HG02852 (cell line): ENCODE data around the gene EFNA5.

Experiments
- ATAC-seq: cut with Tn5 transposase; IDR thresholded peaks from one replicate; pipeline ENCODE4 v1.9.1; 2021; ENCODE audit warnings: mild to moderate bottlenecking, moderate library complexity; ENCODE audit not compliant: unreplicated experiment

The EFNA5 gene

DNA sequence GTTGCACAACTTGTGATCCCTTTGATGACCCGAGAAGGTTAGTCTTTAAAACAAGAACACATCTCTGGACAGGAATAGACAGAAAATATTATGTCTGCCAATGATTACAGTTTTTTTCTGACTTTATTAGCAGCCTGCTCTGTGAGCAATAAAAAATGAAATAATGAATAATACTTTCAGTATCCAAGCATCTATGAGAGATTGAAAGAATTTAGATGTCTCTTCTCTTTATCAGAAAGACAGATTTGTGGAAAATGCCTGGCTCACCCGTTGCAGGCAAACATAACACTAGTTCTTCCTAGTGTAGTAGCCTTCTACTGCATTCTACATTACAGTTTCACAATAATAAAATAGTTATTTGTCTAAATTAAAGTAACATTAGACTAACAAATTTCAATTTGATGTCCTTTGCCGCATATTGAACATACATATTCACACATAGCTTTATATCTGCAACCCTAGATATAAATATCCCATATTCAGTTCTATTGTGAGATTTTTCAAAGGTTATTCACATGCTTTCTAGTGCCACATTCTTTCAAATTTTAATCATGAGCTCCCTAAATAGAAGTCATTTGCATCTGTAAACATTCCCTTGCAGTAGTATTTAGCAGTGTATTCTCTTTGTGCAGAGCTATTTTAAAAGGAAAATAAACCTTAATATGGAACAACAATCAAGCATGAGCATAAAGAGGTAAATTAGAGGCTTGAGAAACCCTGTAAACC lies 267.3 kb downstream of the EFNA5 start:
- ATAC-seq: no peak

DNA sequence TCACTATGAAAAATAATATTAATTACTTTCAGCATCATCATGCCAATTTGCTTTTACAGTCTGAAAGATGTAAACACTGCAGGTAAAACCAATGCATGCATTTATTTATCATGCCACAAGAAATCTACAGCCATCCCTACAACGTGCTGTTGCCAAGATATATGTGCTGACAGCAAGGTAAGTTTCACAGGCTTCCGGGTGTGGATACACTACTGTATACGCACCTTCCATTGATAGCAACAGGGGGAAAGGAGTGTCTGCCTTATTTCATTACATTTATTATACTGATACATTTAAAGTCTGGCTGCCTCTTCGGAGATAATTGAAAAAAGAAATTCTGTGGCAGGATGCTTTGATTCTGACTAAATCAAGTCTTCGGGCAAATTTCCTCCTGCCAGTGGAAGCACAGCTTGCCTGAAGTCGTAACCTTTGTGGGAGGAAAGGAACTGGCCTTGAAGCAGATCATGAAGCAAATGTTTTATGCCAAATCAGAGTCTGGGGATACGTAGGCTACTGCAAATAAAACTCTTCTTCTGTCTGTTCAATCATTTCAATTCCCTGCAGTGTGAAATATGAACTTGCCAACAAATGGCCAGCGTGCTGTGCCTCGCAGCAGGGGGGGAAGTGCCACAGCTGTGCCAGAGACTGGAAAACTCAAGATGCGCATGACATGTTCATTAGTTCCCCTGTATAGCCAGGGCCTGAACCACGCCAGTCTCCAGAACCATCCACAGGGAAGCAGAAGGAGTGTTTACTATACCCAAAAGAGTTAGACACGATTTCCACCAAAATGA lies 268.1 kb downstream of the EFNA5 start:
- no peak for ATAC-seq

DNA sequence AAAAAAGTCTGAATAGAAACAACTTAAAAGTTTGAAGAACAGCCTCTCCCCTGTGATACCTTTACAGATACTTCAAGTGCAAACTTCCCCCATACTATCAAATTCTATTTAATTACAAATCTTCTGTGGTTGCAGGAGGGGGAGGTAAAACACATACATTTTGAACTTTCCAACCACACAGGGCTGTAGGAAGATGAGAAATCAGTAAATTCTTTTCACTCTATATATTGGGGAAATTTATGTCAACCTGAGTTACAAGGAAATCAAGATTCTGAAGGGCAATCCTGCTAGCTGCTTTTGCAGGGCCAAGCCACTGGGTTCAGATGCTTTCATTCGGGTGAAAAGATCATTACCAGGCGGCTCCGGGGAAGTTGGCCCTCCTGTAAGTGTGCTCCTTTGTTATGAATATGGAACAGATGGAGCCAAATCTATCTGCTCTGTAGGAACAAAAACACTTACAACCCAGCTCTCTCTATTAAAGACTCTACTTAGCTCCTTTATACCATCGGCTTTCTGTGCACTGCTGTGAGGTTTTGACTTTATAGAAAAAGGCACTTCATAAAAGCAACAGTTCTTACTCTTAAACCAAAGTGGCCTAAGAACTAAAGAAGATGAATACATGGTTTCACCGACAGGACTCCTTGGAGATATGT lies 269.1 kb downstream of the EFNA5 start:
- ATAC-seq: no peak

DNA sequence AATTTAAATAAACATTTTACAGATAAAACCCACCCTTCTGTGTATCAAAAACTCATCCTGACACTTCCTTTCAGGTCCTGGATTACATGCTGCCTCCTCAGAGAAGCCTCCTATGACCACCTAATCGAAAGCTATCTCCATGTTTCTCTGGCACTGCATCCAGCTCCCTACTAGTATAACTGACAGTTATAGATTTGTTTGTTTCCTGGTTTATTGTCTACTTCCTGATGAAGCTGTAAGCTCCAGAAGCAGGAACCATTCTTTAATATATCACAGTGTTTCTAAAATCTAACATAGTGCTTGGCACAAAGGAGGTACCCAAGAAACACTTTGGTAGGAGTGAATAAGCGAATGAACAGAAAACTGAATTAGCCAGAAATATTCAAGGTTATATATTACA lies 270.4 kb downstream of the EFNA5 start:
- ATAC-seq: no peak

DNA sequence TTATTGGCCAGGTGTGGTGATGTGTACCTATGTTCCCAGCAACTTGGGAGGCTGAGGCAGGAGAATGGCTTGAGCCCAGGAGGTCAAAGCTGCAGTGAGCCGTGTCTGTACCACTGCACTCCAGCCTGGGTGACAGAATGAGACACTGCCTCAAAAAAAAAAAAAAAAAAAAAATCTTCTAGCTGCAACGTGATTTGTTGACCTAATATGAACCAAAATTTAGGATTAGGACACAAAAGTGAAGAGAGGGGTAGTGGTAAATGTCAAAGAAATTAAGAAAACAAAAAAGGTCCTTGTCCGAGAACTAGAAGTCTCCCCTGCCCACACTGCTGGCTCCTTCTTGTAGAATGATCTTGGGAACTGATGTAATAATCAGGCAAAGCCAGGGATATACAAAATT lies 272.0 kb downstream of the EFNA5 start:
- no peak for ATAC-seq

DNA sequence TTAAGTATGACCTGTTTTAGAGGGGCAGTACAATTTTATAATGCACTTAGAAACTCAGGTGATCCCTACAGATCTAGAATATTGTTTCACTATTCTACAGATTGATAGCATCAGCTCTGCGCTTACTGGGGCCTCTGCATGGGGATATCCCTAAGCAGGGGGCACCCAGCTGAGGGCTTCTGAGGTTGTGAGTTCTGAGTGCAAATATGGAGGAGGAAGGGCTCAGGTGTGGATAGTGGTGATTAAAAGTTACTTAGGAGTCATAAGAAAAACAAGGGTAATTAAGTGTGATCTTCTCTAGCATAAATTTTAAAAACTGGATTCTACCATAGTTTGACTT lies 274.4 kb downstream of the EFNA5 start:
- peak; percentile 40 for ATAC-seq

DNA sequence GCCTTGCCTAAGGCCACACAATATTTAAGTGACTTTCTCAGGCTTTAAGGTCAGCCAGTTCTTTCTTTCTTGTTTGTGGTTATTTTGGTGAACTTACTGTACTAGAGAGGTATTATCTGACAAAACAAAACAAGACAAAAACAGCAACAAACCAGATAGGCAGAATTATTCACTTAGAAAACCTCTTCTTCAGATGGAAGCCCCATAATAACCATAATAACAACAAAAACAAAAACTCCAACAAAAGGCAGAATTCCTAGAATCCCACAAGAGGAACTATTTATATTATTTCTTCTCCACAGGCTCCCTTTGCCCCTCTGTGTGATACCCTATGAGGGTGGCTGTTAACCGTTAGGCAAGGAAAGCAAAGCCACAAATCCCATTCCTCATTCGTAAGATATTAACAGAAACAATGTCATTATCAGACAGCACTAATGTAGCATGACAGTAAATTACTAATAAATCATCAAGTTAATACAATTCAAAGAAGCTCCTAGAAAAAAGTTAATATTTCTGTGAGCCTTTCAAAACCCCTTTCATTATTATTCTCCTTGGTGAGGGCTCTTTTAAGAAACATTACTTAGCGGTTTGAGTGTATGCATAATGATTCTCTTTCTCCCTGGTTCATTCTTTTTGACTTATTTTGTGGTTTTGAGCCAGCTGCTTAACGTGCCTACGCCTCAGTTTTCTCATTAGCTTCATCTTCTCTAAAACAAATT lies 274.9 kb downstream of the EFNA5 start:
- peak; percentile 80 for ATAC-seq

DNA sequence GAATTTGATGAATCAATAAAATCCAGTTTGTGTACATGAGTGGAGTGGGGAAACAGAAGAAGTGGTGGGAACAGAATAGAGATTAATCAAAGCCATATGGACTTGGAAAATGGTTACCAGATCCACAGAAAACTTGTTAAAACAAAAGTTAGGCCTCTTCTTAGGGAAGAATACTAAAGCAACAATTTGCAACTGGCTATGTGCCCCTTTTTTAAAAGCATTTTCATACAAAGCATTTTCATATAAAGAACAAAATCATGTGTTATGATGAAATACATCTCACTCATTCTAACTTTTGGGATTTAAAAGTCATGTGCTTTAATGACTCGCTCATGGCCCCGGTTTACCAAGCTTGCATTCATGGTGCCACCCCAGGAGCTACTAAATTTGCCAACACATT lies 276.9 kb downstream of the EFNA5 start:
- no peak for ATAC-seq

DNA sequence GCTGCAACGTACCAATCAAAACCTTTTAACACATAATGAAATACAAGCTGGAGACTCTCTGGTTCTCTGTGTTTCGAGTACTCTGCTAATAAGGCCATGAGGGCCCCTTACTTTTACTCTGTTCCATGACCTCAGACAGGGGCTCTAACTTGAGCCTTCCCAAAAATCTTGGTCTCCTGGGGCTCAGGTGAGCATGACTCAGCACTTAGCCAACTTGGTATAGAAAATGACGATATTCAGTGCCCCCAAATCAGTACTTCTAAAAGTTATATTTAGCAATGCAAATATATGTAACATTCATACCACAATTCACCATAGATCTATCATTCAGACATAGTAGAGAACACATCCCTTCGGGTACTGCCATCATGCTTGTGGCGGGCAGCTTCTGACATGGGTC lies 278.9 kb downstream of the EFNA5 start:
- ATAC-seq: no peak

DNA sequence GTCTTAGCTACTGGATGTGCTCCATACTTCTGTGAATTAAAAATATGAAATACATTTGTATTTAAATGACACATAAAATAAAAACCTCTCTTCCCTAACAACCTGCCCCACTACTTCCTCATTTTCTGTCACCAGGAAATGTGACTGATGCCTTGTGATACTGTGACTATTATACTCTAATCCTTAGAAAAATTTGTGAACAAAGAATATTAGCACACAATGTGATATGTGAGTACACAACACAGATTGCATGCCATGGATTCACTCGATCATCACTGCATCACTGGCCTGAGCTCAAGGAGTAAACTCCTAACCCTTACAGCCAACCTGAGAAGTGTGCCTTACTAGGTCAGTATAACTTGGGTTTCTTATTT lies 281.0 kb downstream of the EFNA5 start:
- no peak for ATAC-seq

DNA sequence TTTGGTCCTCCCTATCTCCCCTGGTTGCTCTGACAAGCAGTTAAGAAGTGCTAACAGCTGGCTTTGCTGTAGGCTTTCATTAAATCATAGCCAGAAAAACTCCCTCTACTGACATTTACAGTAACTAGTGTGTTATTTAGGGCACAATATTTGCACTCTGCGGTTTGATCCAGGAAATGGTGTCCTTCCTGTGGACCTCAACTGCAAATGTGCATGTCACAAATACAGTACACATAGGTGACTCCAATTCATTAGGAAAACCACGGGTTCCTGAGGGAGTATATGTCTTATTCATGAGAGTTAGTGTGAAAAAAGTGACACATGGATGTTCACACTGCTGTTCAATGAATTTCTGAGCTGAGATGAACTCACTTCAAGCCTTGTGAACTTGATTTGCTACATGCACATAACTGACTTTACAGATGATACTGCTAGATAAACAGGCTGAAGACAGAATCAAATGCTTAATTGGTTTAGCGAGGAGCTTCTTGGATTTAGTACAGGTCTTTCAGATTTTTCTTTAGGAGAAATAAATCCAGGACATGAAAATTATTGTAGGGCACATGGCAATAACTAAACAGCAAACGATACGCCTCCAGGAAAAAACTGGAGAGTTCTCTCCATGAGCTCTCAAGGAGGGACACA lies 281.5 kb downstream of the EFNA5 start:
- ATAC-seq: peak; percentile 80

DNA sequence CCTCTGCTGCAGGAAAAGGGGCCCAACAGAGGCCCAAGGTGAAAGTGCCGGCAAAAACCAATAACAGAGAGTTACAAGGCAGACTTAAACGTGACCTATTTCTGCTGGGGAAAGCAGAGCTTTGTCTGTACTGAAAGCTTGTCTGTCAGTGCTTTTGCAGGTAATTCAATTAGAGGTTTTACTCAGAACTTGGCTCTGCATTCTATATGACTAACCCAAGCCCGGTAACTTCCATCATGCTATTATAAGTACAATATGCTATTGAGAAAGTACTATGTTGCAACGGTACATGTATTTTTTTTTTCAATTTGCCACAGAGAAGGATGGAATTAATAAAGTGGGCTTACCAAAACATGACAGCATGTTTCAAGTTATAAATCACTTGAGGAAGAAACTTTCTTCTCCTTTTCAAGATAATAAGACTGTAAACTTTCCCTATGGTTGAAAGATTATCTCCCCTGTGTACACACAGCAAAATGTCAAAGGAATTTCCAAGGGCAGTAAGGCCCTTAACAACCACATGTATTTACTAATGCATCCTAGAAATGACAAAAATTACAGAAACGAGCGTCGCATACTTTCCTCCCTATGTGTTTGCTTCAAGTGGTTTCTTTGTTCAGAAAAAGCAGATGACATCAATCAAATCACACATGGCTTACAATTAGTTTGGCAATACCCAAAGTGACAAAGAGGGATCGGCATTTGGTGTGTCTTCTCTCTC lies 282.4 kb downstream of the EFNA5 start:
- ATAC-seq: peak; percentile 65

DNA sequence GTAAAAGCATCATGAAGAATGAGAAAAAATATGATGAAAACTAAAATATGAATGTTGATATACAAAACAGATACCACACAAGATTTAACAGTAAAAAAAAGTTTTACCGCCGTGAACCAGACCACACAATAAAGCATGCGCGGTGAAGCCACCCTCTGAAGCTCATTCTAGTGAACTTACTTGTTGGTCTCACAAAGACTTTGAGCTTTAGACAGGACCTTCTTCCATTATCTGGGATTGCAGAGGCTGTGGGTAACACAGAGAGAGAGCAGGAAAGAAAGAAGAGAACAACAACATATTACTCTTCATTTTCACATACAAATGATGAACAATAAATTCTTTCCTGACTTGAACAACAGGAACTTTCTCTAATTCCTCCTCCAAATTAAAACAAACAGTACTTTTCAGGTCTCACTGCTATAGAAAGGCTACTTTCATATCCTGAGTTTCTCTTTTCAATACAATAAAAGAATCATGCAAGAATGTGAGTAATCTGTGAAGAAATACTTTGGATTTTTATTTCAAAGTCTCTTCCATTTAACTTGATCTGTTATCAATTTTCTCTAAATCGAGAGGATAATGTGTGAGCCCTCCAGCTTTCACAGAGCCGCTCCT lies 283.1 kb downstream of the EFNA5 start:
- ATAC-seq: peak; percentile 9

DNA sequence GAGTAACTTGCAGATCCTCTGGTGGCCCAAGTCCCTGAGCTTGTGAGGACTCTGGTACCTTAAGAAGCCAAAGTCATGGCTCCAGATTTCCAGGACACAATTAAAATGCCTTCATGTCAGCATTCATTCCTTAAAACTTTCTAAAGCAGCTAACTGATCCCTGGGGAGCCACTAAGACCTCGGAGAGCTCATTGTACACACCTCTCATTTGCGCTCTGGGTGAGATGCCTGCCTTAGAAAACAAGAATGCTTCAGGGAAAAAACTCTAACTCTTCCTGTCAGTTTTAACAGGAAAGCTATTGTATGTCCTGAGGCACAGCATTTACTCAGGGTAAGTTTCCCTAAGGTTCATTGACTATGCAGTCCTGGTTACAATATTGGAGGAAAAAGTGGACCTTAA lies 285.0 kb downstream of the EFNA5 start:
- ATAC-seq: no peak

DNA sequence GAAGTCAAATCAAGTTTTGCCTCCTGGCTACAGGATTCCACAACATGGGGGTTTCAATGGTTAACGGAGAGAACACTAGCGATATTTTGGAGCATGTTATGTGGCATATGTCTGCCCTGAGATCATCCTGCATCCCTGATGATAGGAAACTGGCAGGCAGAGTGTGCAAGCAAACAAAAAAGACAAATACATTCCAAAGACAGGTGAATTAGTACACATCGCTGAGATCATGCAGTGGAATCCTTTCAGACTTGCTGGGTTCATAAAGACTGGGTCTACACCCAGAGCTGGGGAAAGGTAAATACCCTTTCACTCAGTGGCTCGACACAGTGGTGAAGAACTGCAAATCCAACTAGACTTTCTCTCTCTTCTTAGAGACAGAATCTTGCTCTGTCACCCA lies 286.5 kb downstream of the EFNA5 start:
- no peak for ATAC-seq

DNA sequence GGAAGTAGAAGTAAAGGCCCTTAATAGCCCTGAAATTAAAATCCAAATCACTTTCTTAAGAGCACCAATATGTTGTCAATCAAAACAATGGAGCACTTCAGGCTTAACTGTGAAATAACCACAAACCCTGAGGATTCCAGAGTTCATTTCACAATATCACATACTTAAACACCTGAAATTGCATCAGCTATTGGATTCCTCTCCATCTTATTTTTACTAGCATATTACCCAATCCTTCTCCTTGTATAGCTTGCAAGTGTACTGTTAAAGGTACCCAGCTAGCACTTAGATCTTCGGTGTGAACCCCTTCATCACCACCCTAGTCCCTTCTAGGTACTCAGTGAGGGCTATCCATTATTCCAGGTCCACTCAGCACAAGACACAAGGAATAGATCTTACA lies 287.3 kb downstream of the EFNA5 start:
- ATAC-seq: no peak

DNA sequence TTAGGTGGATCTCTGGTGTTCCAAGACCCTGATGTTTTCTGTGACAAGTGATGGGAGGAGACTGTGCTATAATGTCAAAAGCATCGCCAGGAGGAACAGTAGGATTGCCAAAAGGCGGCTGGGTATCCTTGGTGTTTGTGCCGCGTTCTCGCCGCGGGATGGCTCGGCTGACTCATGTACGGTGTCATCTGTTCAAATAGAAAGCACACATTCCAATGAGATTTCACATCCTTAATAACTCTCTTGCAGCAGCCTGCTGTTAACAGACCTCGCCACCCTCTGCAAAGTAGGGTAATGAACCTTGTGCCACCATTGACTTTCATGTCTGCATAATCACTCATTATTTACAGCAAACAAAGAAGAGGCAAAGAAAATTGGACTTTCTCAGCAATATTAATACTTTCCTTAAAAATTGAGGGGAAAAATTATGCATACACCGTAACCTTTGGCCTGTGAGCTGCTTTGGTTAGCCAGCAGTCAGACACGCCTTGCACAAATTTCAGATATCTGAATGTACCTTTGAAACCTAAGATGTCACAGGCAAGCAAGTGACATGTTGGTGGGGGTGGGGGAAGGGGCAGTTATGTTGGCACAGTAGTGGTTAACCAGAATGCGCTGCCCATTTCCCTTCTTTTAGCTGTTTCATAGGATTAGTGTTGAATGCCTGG lies 289.4 kb downstream of the EFNA5 start:
- ATAC-seq: no peak

DNA sequence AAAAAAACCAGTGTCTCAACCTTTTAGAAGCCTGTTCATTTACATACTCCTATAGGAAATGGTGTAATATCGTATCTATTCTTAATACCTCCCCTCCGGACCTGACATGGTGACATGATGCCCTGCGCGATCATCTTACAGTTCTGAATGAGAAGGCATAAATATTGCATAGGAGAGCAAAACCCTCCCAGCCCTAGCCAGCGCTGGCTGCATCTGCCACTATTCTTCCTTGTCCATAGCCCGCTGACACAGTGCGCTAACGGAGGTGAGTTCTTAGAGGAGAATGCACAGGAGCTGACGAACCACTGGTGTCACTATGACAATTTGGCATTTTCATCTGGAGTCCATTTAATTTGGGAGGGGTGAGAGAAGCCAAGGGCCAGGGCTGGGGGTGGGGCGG lies 290.1 kb downstream of the EFNA5 start:
- no peak for ATAC-seq

DNA sequence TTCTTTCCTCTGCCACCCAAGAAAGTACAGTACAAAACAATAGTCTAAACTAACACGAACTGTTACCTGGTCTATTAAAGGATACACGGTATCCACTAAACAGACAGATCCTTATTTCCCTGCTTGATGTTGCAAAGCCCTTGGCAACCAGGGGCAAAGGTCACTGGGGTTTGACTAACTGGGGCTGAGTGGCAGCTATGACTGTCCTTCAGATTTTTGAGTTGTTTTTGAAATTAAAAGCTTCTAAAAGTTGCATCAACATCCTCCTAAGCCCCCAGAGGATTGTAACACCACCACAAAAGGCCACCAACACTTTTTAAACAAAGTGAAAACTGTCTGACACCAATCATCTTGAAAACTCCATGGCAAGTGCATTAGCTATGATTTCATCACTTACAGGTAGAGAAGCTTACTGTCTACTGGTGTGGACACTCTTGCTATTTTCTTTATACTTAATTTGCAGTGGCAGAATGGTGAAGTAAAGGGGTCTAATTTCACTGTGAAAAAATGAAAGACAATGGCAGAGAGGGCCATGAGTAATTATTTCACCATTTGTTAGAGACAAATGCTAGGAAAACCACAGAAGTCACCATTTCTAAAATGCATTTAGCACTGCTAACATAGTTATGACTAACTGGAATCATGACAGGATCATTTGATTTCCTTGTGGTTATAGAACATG lies 292.4 kb downstream of the EFNA5 start:
- ATAC-seq: no peak
